ENCODE results near the gene BORCS5. TPM values are rescaled to one million over a fixed set of nuclear protein-coding genes. Genes with fewer than 3 reads are reported as not detected.
"Not testable (repeated sequence)": the region's sequence is repeated elsewhere in the genome, so short reads cannot be mapped to it uniquely, and the experiment has no call there.

Gene BORCS5
- total and polyA plus RNA-seq, 2 donors (not counting 1 experiment from before 2014, with no cell fraction given), result 11.9 to 46.2 TPM

- H3K4me1 Mint-ChIP-seq, result peaks cover 13% of the 10 kb centered on the region
- Histone ChIP-seq H3K4me3 (ENCODE audit: control extremely low read depth in 1 of 5, extremely low read depth in 1 of 5, insufficient read depth in 1 of 5, low read depth in 2 of 5, low read length in 4 of 5) (no peak overlapping the region), H3K9ac (ENCODE audit: low read length) (no peak overlapping the region), H3K27me3 (replicated peaks in 1 of 4; ENCODE audit: control extremely low read depth in 1 of 4, control insufficient read depth in 3 of 4, insufficient read depth in 4 of 4, low read length in 3 of 4) (no peaks in the 10 kb centered on the region), H2AFZ (ENCODE audit: insufficient read depth, low read depth, low read length, poor library complexity, severe bottlenecking) (no peak overlapping the region), H3K4me2 (replicated peaks; ENCODE audit: low read depth, low read length, poor library complexity, severe bottlenecking) (no peak overlapping the region), H3K9me3 (ENCODE audit: control extremely low read depth in 1 of 3, control insufficient read depth in 2 of 3, insufficient read depth in 1 of 3, low read length in 2 of 3) (no peaks in the 10 kb centered on the region), H4K20me1 (ENCODE audit: control insufficient read depth, insufficient read depth, low read length, poor library complexity, severe bottlenecking) (peaks cover 3% of the 10 kb centered on the region), H3K27ac (ENCODE audit: low read length in 2 of 2) (no peak overlapping the region), H3K79me2 (ENCODE audit: control insufficient read depth, insufficient read depth, low read length) (peaks cover 12% of the 10 kb centered on the region), H3K4me1 (ENCODE audit: control insufficient read depth in 2 of 2, insufficient read depth in 2 of 2, low read length in 2 of 2) (no peaks in the 10 kb centered on the region), H3K36me3 (replicated peaks in 1 of 2; ENCODE audit: control extremely low read depth in 1 of 2, control insufficient read depth in 1 of 2, extremely low read depth in 1 of 2, insufficient read depth in 2 of 2, low read length in 1 of 2) (peaks cover 2% of the 10 kb centered on the region in 2 experiments)
- H3K27me3 Mint-ChIP-seq, result no peaks in the 10 kb centered on the region
- H3K4me3 Mint-ChIP-seq, result no peak overlapping the region
- CTCF ChIA-PET, result no interaction called here
- no CpG with 5 or more reads among the region's 1 CpG for WGBS (ENCODE audit: insufficient coverage)
- ATAC-seq (ENCODE audit: low read depth), result no peak
- intact Hi-C loops (cut with micrococcal nuclease), result no loop called here
- DNase-seq, result no peak
- POLR2A ChIA-PET, result no interaction called here
- TF ChIP-seq EZH2 (IDR thresholded peaks at IDR 0.05; ENCODE audit: borderline replicate concordance, insufficient read depth, low read depth, low read length, poor library complexity, severe bottlenecking), result no peak
- TF ChIP-seq CTCF (IDR thresholded peaks at IDR 0.05), result no peak
- H3K27ac Mint-ChIP-seq, result no peak overlapping the region
- no peaks in the 10 kb centered on the region for H3K9me3 Mint-ChIP-seq (ENCODE audit: insufficient read depth)
These were observed 51.4 kb downstream of the BORCS5 start for GRCh38 chr12:12408265-12408690.

GRCh38 chr12:12409337-12409736, 52.5 kb downstream of the BORCS5 start:
- not testable (repeated sequence) for H2AFZ ChIP-seq (ENCODE audit: insufficient read depth, low read depth, low read length, poor library complexity, severe bottlenecking); H3K4me3 Mint-ChIP-seq

More at GRCh38 chr12:12409337-12409736, 52.5 kb downstream of the BORCS5 start:
- no CpG with 5 or more reads among the region's 2 CpGs for WGBS (ENCODE audit: insufficient coverage)
- intact Hi-C loops (cut with micrococcal nuclease); H3K4me1 ChIP-seq (ENCODE audit: control insufficient read depth in 2 of 2, insufficient read depth in 2 of 2, low read length in 2 of 2); ATAC-seq (ENCODE audit: low read depth); H3K27ac ChIP-seq (ENCODE audit: low read length in 2 of 2); CTCF ChIA-PET; H3K9ac ChIP-seq (ENCODE audit: low read length); H3K27ac Mint-ChIP-seq; H3K27me3 Mint-ChIP-seq; H3K4me2 ChIP-seq (replicated peaks; ENCODE audit: low read depth, low read length, poor library complexity, severe bottlenecking); DNase-seq; POLR2A ChIA-PET; H3K9me3 ChIP-seq (ENCODE audit: control extremely low read depth in 1 of 3, control insufficient read depth in 2 of 3, insufficient read depth in 1 of 3, low read length in 2 of 3); H3K4me3 ChIP-seq (ENCODE audit: control extremely low read depth in 1 of 5, extremely low read depth in 1 of 5, insufficient read depth in 1 of 5, low read depth in 2 of 5, low read length in 4 of 5); H4K20me1 ChIP-seq (ENCODE audit: control insufficient read depth, insufficient read depth, low read length, poor library complexity, severe bottlenecking); H3K27me3 ChIP-seq (replicated peaks in 1 of 4; ENCODE audit: control extremely low read depth in 1 of 4, control insufficient read depth in 3 of 4, insufficient read depth in 4 of 4, low read length in 3 of 4); H3K9me3 Mint-ChIP-seq (ENCODE audit: insufficient read depth); H3K36me3 ChIP-seq (replicated peaks in 1 of 2; ENCODE audit: control extremely low read depth in 1 of 2, control insufficient read depth in 1 of 2, extremely low read depth in 1 of 2, insufficient read depth in 2 of 2, low read length in 1 of 2): not testable (repeated sequence)
- peaks cover 13% of the 10 kb centered on the region for H3K4me1 Mint-ChIP-seq
- H3K79me2 ChIP-seq (ENCODE audit: control insufficient read depth, insufficient read depth, low read length), result peaks cover 12% of the 10 kb centered on the region
